Neural progenitor cell (in vitro differentiated cells): Measurements from ENCODE around the gene LHX4.

ENCODE experiments used
- CTCF ChIP-seq: fragments of 200-600 bp; sonication (generic); IDR thresholded peaks from 2 replicates; pipeline ENCODE4 v1.5.1; 2017; ENCODE audit warnings: antibody characterized with exemption, mild to moderate bottlenecking
- EZH2 ChIP-seq: fragments of 200-600 bp; sonication (generic); IDR thresholded peaks from 2 replicates; pipeline ENCODE4 v1.6.1; 2017; ENCODE audit warnings: antibody characterized with exemption, mild to moderate bottlenecking, moderate library complexity
- EZH2phosphoT487 ChIP-seq: fragments of 200-600 bp; sonication (generic); IDR thresholded peaks from 2 replicates; pipeline ENCODE4 v1.6.1; 2017; ENCODE audit warnings: antibody characterized with exemption

GRCh38 chr1:180295999-180296398 is 65.9 kb downstream of the LHX4 start:
- TF ChIP-seq EZH2 (no peak), CTCF (no peak), EZH2phosphoT487 (no peak)
